HCT116 (cell line): ENCODE measurements around the gene KCNN3. TPM values are rescaled to one million over a fixed set of nuclear protein-coding genes. Genes with fewer than 3 reads are reported as not detected.

Experiments used
- ATAC-seq: fragments of 200-7000 bp; cut with Tn5 transposase; 2 replicates; pipeline ENCODE4 v1.9.1; 2020; ENCODE audit warnings: mild to moderate bottlenecking, moderate library complexity
- BruUV-seq: library from RNA; stranded (reverse); fragments of 400-500 nt; replicated peaks from 2 replicates; lab custom pipeline; 2021; lab: Mats Ljungman, UMichigan
- CTCF ChIA-PET: fragments of 300-600 bp; sonication (Branson Sonifier 250); formaldehyde crosslinking; loops from one replicate; lab custom pipeline; 2021; ENCODE audit warnings: antibody characterized with exemption; lab: Charles Lee
- POLR2A ChIA-PET: fragments of 300-600, 350-600 bp; sonication (Branson Sonifier 250); formaldehyde crosslinking; loops from one replicate; lab custom pipeline; 2021; ENCODE audit warnings: antibody characterized with exemption; lab: Charles Lee
- RAD21 ChIA-PET, 2 experiments: fragments of 300-600 bp; sonication (Branson Sonifier 250); formaldehyde crosslinking; loops; one replicate each; lab custom pipeline; 2023; ENCODE audit warnings: low total read pairs in 2 of 2; ENCODE audit not compliant: uncharacterized antibody in 2 of 2, unreplicated experiment in 2 of 2, low non-redundant PET in 1 of 2; lab: Charles Lee
- DNase-seq: peaks from one replicate; pipeline ENCODE4 v3.0.0-alpha.2; 2010; ENCODE audit warnings: low read depth, low spot score
- H2AFZ ChIP-seq: fragments of 200-600 bp; shearing (Covaris generic), sonication (generic); 2 replicates; pipeline ENCODE4 v1.6.1; 2017; ENCODE audit warnings: low read depth, mixed run types, mixed read lengths, antibody characterized with exemption, low read length; ENCODE audit not compliant: poor library complexity, severe bottlenecking
- H3K27ac ChIP-seq: 2 replicates; pipeline ENCODE4 v1.5.1; 2012; ENCODE audit warnings: low read depth, low read length
- H3K27me3 ChIP-seq: fragments of 200-600 bp; sonication (generic); 2 replicates; pipeline ENCODE4 v1.6.1; 2016; ENCODE audit warnings: mixed run types, low read length, mixed read lengths; ENCODE audit not compliant: insufficient read depth
- H3K36me3 ChIP-seq, 2 experiments: fragments of 200-500 bp in 1 of 2; fragments of 200-600 bp in 1 of 2; sonication (Bioruptor generic) in 1 of 2; sonication (generic) in 1 of 2; 2 replicates each; pipeline versions ENCODE4 v1.5.1 to v1.6.1; 2014 to 2016; ENCODE audit warnings: low read length in 2 of 2, inconsistent platforms in 1 of 2, mixed read lengths in 1 of 2, mixed run types in 1 of 2; ENCODE audit not compliant: insufficient read depth in 2 of 2, control insufficient read depth in 1 of 2
- H3K4me1 ChIP-seq, 2 experiments: fragments of 200-600 bp in 1 of 2; sonication (generic) in 1 of 2; 2 replicates each; pipeline versions ENCODE4 v1.5.1 to v1.6.1; 2012 to 2017; ENCODE audit warnings: low read length in 2 of 2, inconsistent platforms in 1 of 2, mild to moderate bottlenecking in 1 of 2, mixed read lengths in 1 of 2, mixed run types in 1 of 2, moderate library complexity in 1 of 2; ENCODE audit not compliant: insufficient read depth in 2 of 2, control insufficient read depth in 1 of 2
- H3K4me2 ChIP-seq: fragments of 200-600 bp; sonication (generic); 2 replicates; pipeline ENCODE4 v1.6.1; 2017; ENCODE audit warnings: mixed run types, low read length, mixed read lengths
- H3K4me3 ChIP-seq, 2 experiments: fragments of 200-600 bp in 1 of 2; sonication (generic) in 1 of 2; replicated peaks in 1 of 2; 2 replicates each; pipeline ENCODE4 v1.5.1; 2011 to 2016; ENCODE audit warnings: low read length in 2 of 2, control low read depth in 1 of 2, low read depth in 1 of 2, mild to moderate bottlenecking in 1 of 2, mixed read lengths in 1 of 2, mixed run types in 1 of 2
- H3K79me2 ChIP-seq: fragments of 200-600 bp; sonication (generic); 2 replicates; pipeline ENCODE4 v1.6.1; 2017; ENCODE audit warnings: mild to moderate bottlenecking, mixed run types, low read length, moderate library complexity, mixed read lengths; ENCODE audit not compliant: insufficient read depth
- H3K9ac ChIP-seq: fragments of 200-600 bp; sonication (generic); 2 replicates; pipeline ENCODE4 v1.6.1; 2016; ENCODE audit warnings: low read length, mixed read lengths
- H3K9me2 ChIP-seq: fragments of 200-600 bp; sonication (generic), shearing (Covaris generic); 2 replicates; pipeline ENCODE4 v1.6.1; 2017; ENCODE audit warnings: mixed run types, mild to moderate bottlenecking, moderate library complexity; ENCODE audit not compliant: insufficient read depth
- H3K9me3 ChIP-seq, 2 experiments: fragments of 200-500 bp in 1 of 2; fragments of 200-600 bp in 1 of 2; sonication (Bioruptor generic) in 1 of 2; sonication (generic) in 1 of 2; 2 replicates each; pipeline ENCODE4 v1.6.1; 2014 to 2017; ENCODE audit warnings: low read length in 2 of 2, mixed read lengths in 2 of 2, inconsistent platforms in 1 of 2, low read depth in 1 of 2, mild to moderate bottlenecking in 1 of 2, mixed run types in 1 of 2, moderate library complexity in 1 of 2; ENCODE audit not compliant: control insufficient read depth in 1 of 2, insufficient read depth in 1 of 2
- H4K20me1 ChIP-seq: fragments of 200-600 bp; sonication (generic), shearing (Covaris generic); 2 replicates; pipeline ENCODE4 v1.6.1; 2017; ENCODE audit warnings: mixed run types, mild to moderate bottlenecking, moderate library complexity; ENCODE audit not compliant: insufficient read depth
- EGR1 ChIP-seq: IDR thresholded peaks from 2 replicates; pipeline ENCODE4 v1.6.1; 2012; ENCODE audit warnings: low read depth
- ELF1 ChIP-seq: IDR thresholded peaks from 2 replicates; pipeline ENCODE4 v1.6.1; 2012; ENCODE audit warnings: low read depth, borderline replicate concordance
- EZH2 ChIP-seq: fragments of 200-600 bp; sonication (generic); IDR thresholded peaks from 2 replicates; pipeline ENCODE4 v1.6.1; 2017; ENCODE audit warnings: antibody characterized with exemption, mixed run types
- JUND ChIP-seq: IDR thresholded peaks from 2 replicates; pipeline ENCODE4 v1.6.1; 2012
- MAX ChIP-seq: IDR thresholded peaks from 2 replicates; pipeline ENCODE4 v1.6.1; 2012
- RAD21 ChIP-seq: IDR thresholded peaks from 2 replicates; pipeline ENCODE4 v1.6.1; 2012; ENCODE audit warnings: low read depth, mild to moderate bottlenecking
- REST ChIP-seq: IDR thresholded peaks from 2 replicates; pipeline ENCODE4 v1.6.1; 2012; ENCODE audit warnings: low read depth
- SIN3A ChIP-seq: IDR thresholded peaks from 2 replicates; pipeline ENCODE4 v1.6.1; 2012; ENCODE audit warnings: low read depth
- SP1 ChIP-seq: IDR thresholded peaks from 2 replicates; pipeline ENCODE4 v1.6.1; 2012; ENCODE audit warnings: low read depth
- SRF ChIP-seq: IDR thresholded peaks from 2 replicates; pipeline ENCODE4 v1.6.1; 2012; ENCODE audit warnings: low read depth
- ZBTB33 ChIP-seq: IDR thresholded peaks from 2 replicates; pipeline ENCODE4 v1.6.1; 2011; ENCODE audit warnings: mild to moderate bottlenecking, low read length, moderate library complexity; ENCODE audit not compliant: insufficient replicate concordance; ENCODE audit errors: extremely low read depth
- ZFX ChIP-seq: fragments of 450-650 bp; IDR thresholded peaks from 2 replicates; pipeline ENCODE4 v1.6.1; 2017
- ZNF274 ChIP-seq: fragments of 200-500 bp; sonication (Bioruptor generic); IDR thresholded peaks from 2 replicates; pipeline ENCODE4 v1.6.1; 2014; ENCODE audit warnings: mild to moderate bottlenecking, low read depth, low read length, inconsistent platforms
- intact Hi-C: fragments of 100-400 bp; cut with micrococcal nuclease; formaldehyde crosslinking; loops from 2 replicates; pipeline ENCODE4 v1.10.0; 2022
- total RNA-seq: library from RNA; stranded (reverse); gene quantifications from one replicate; pipeline ENCODE4 v1.2.1, GENCODE V29; 2021; ENCODE audit not compliant: unreplicated experiment

Gene KCNN3
- total RNA-seq, 1 experiment from 2014 or later = 1.1 TPM

GRCh38 chr1:154808909-154809262 lies 61.2 kb downstream of the KCNN3 start:
- CTCF ChIA-PET = interaction anchor here (1.6 kb wide), 1 partner anchor 11 kb away, joined by 6 read pairs; no protein-coding TSS in a partner anchor
- TF ChIP-seq EZH2 = no peak
- no peak for TF ChIP-seq ELF1
- TF ChIP-seq REST = no peak
- TF ChIP-seq ZFX = no peak
- no peak for TF ChIP-seq ZBTB33
- TF ChIP-seq ZNF274 = no peak
- TF ChIP-seq EGR1 = no peak
- no peak for TF ChIP-seq RAD21
- no peak for TF ChIP-seq SIN3A
- TF ChIP-seq MAX = no peak
- TF ChIP-seq SRF = no peak
- TF ChIP-seq JUND = no peak
- no peak for TF ChIP-seq SP1
- no TSS peak for BruUV-seq
- Histone ChIP-seq H2AFZ (no peak overlapping the region), H3K27me3 (peaks cover 23% of the 10 kb centered on the region), H3K79me2 (no peaks in the 10 kb centered on the region), H4K20me1 (no peaks in the 10 kb centered on the region), H3K36me3 (no peaks in the 10 kb centered on the region), H3K27ac (no peak overlapping the region), H3K9ac (no peak overlapping the region), H3K9me3 (no peaks in the 10 kb centered on the region), H3K4me1 (peaks cover 19 to 28% of the 10 kb centered on the region in 2 experiments; a peak in 3 of 4 replicates), H3K4me3 (no peak overlapping the region), H3K9me2 (no peaks in the 10 kb centered on the region), H3K4me2 (no peak overlapping the region)
- DNase-seq = no peak
- RAD21 ChIA-PET = no interaction called here
- POLR2A ChIA-PET = no interaction called here
- no peak for ATAC-seq
- intact Hi-C loops = no loop called here
